Neural cell (in vitro differentiated cells): ENCODE measurements around the gene RNF138.
"Not testable (repeated sequence)": the region's sequence is repeated elsewhere in the genome, so short reads cannot be mapped to it uniquely, and the experiment has no call there.

Experiments used
- CTCF ChIP-seq: fragments of 450-650 bp; IDR thresholded peaks from 2 replicates; pipeline ENCODE4 v1.5.1; 2014; ENCODE audit warnings: antibody characterized with exemption, mild to moderate bottlenecking, moderate library complexity; ENCODE audit not compliant: poor library complexity, severe bottlenecking
- EZH2 ChIP-seq: fragments of 200-600, 300-800 bp; shearing (Covaris generic), sonication (generic); IDR thresholded peaks from 2 replicates; pipeline ENCODE4 v1.6.1; 2014; ENCODE audit warnings: antibody characterized with exemption, low read length, borderline replicate concordance, mild to moderate bottlenecking; ENCODE audit not compliant: insufficient read depth, poor library complexity, severe bottlenecking
- POLR2AphosphoS5 ChIP-seq: IDR thresholded peaks from 2 replicates; pipeline ENCODE4 v1.6.1; 2012
- RAD21 ChIP-seq: fragments of 450-650 bp; conservative IDR thresholded peaks from 2 replicates; pipeline ENCODE4 v1.6.1; 2014; ENCODE audit warnings: antibody characterized with exemption, mild to moderate bottlenecking, moderate library complexity
- REST ChIP-seq: IDR thresholded peaks from 2 replicates; pipeline ENCODE4 v1.6.1; 2012; ENCODE audit warnings: borderline replicate concordance

GRCh38 chr18:32176745-32177144 is 85.1 kb downstream of the RNF138 start:
- not testable (repeated sequence) for TF ChIP-seq CTCF, REST, EZH2, RAD21, POLR2AphosphoS5
